SK-N-MC (cell line): ENCODE data around the gene SMO.

ENCODE experiments used
- EZH2 ChIP-seq: fragments of 200-600 bp; sonication (generic); IDR thresholded peaks from one replicate; pipeline ENCODE4 v1.6.1; 2017; ENCODE audit warnings: antibody characterized with exemption
- FOXP2 ChIP-seq: optimal IDR thresholded peaks from 2 replicates; pipeline ENCODE3; 2011; ENCODE audit warnings: mild to moderate bottlenecking, moderate library complexity; ENCODE audit not compliant: insufficient read depth; ENCODE audit errors: extremely low read length, control extremely low read depth
- POLR2AphosphoS5 ChIP-seq: IDR thresholded peaks from 2 replicates; pipeline ENCODE4 v1.6.1; 2012; ENCODE audit warnings: mild to moderate bottlenecking, low read depth, low read length, borderline replicate concordance

GRCh38 chr7:129252128-129252527 is 63.7 kb downstream of the SMO start:
- TF ChIP-seq FOXP2: no peak
- no peak for TF ChIP-seq EZH2
- no peak for TF ChIP-seq POLR2AphosphoS5
